Spleen (tissue), 11 donors: ENCODE data around the gene EVPL. TPM values are rescaled to one million over a fixed set of nuclear protein-coding genes. Genes with fewer than 3 reads are reported as not detected.
"Not testable (repeated sequence)": the region's sequence is repeated elsewhere in the genome, so short reads cannot be mapped to it uniquely, and the experiment has no call there.

Source experiments
- DNase-seq: peaks from one replicate; pipeline ENCODE4 v3.0.0-alpha.2; 2020
- H3K27ac ChIP-seq, 8 donors: fragments of 200-600 bp; sonication (generic) in 7 of 8; 1 replicate in 4 of 8; 2 replicates in 4 of 8; pipeline versions ENCODE4 v1.5.0 to v1.8.0; 2016 to 2021; ENCODE audit warnings: inconsistent platforms in 4 of 8, mild to moderate bottlenecking in 4 of 8, moderate library complexity in 1 of 8
- H3K27me3 ChIP-seq, 7 donors: fragments of 200-600 bp; sonication (generic) in 6 of 7; replicated peaks in 1 of 7; 1 replicate in 4 of 7; 2 replicates in 3 of 7; pipeline versions ENCODE4 v1.5.0 to v1.8.0; 2016 to 2021; ENCODE audit warnings: inconsistent platforms in 3 of 7, mild to moderate bottlenecking in 1 of 7
- H3K36me3 ChIP-seq, 6 donors: fragments of 200-600 bp; sonication (generic) in 5 of 6; 1 replicate in 4 of 6; 2 replicates in 2 of 6; pipeline versions ENCODE4 v1.5.0 to v1.8.0; 2016 to 2021; ENCODE audit warnings: inconsistent platforms in 2 of 6
- H3K4me1 ChIP-seq, 6 donors: fragments of 200-600 bp; sonication (generic) in 5 of 6; 1 replicate in 3 of 6; 2 replicates in 3 of 6; pipeline versions ENCODE4 v1.5.0 to v1.8.0; 2016 to 2021; ENCODE audit warnings: inconsistent platforms in 3 of 6
- H3K4me3 ChIP-seq, 8 donors: fragments of 200-600 bp; sonication (generic) in 7 of 8; 1 replicate in 4 of 8; 2 replicates in 4 of 8; pipeline versions ENCODE4 v1.5.0 to v1.8.0; 2016 to 2021; ENCODE audit warnings: inconsistent platforms in 4 of 8, mild to moderate bottlenecking in 4 of 8, moderate library complexity in 2 of 8
- H3K9me3 ChIP-seq, 8 donors: fragments of 200-600 bp; sonication (generic) in 7 of 8; 1 replicate in 4 of 8; 2 replicates in 4 of 8; pipeline versions ENCODE4 v1.5.0 to v1.8.0; 2016 to 2021; ENCODE audit warnings: inconsistent platforms in 4 of 8
- CTCF ChIP-seq, 11 experiments: fragments of 200-600 bp in 7 of 11; fragments of 450-650 bp in 4 of 11; sonication (generic) in 4 of 11; IDR thresholded peaks in 8 of 11; conservative IDR thresholded peaks in 3 of 11; 1 replicate in 7 of 11; 2 replicates in 4 of 11; pipeline versions ENCODE4 v1.4.0 to v1.8.0; 2016 to 2021; ENCODE audit warnings: antibody characterized with exemption in 11 of 11, inconsistent platforms in 4 of 11, mild to moderate bottlenecking in 1 of 11
- POLR2A ChIP-seq, 3 donors: fragments of 450-650 bp; IDR thresholded peaks; one replicate each; pipeline ENCODE4 v1.5.1; 2017; ENCODE audit warnings: antibody characterized with exemption in 3 of 3, mild to moderate bottlenecking in 1 of 3
- POLR2AphosphoS5 ChIP-seq, 3 donors: sonication (generic); formaldehyde crosslinking; IDR thresholded peaks; one replicate each; pipeline ENCODE4 v1.5.1; 2017; ENCODE audit warnings: antibody characterized with exemption in 3 of 3
- WGBS, 5 donors: extraction: QIAGEN DNeasy Blood & Tissue Kit in 3 of 5; methylation state at CpG; one replicate each; pipeline versions ENCODE4 v1.1.5 to v1.1.7; 2013 to 2018; 5-methylcytosine and 5-hydroxymethylcytosine counted together
- intact Hi-C: fragments of 100-400 bp; cut with DNase I; formaldehyde crosslinking; loops from one replicate; pipeline ENCODE4 v1.15.0; 2023; ENCODE audit warnings: low total_unique reads
- polyA plus RNA-seq, 3 donors: library from polyadenylated mRNA; stranded (reverse); fragments of 200-250 nt; gene quantifications; one replicate each; pipeline ENCODE4 v1.2.1, GENCODE V29; 2013
- total RNA-seq, 7 donors: library from RNA; depleted of rRNA in 3 of 7; stranded (reverse); fragments of >200 nt in 3 of 7; fragmentation: NEBNext Ultra II Directional in 4 of 7; extraction: Animal tissue kit (Norgen Biotek cat#: 25700) in 4 of 7; gene quantifications; one replicate each; pipeline versions ENCODE4 v1.1.0 to v1.2.1, GENCODE V29; 2016 to 2021
- donor health status: healthy with polysubstance abuse.
- donor health status: DM: no; HTN: no; CAD: no; lungs with moderate emphysema.
- donor health status: DM: no; HTN: no; CAD: no.
- donor health status: Bipolar disorder and iron deficiency.
- donor health status: healthy.
- donor health status: DM: no; HTN: no; CAD: no.
- donor health status: DM: yes; HTN: yes; CAD: no.

The EVPL gene
- total and polyA plus RNA-seq, 10 donors = 0.04 to 0.56 (median 0.06) TPM; not detected in 3

DNA sequence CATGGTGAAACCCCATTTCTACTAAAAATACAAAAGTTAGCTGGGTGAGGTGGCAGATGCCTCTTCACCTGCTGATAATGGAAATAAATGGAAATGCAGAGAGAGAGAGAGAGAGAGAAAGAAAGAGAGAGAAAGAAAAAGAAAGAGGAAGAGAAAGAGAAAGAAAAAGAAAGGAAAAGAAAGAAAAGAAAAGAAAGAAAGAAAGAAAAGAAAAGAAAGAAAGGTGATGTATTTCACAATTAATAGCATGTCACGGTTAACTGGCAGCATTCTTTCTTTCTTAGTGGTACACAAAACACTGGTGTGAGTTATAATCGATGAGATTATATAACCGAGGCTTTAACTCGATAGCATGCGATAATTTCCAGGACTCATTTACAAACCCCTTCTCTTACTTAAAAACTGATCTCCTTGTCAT lies 51.3 kb downstream of the EVPL start:
- Histone ChIP-seq H3K4me3 (peak overlapping the region in 2 of 8 donors; percentile 4 to 7), H3K4me1 (peaks cover 20 to 87% (median 45%) of the 10 kb centered on the region in 6 donors), H3K27ac (peak overlapping the region in 6 of 8 donors; percentile 4 to 36 (median 28)), H3K36me3 (peaks cover 0 to 54% (median 0%) of the 10 kb centered on the region in 6 donors), H3K9me3 (no peaks in the 10 kb centered on the region), H3K27me3 (no peaks in the 10 kb centered on the region)
- DNase-seq = no peak
- TF ChIP-seq POLR2AphosphoS5 (IDR thresholded peaks at IDR 0.05) (no peak), POLR2A (IDR thresholded peaks at IDR 0.05) (no peak), CTCF (IDR thresholded peaks at IDR 0.05 in 8 of 11, conservative IDR thresholded peaks at IDR 0.05 in 3 of 11) (no peak)
- 72 to 88% (median 78%) methylated on average over 5 of the region's 5 CpGs for WGBS, 5 donors
- intact Hi-C loops = no loop called here

DNA sequence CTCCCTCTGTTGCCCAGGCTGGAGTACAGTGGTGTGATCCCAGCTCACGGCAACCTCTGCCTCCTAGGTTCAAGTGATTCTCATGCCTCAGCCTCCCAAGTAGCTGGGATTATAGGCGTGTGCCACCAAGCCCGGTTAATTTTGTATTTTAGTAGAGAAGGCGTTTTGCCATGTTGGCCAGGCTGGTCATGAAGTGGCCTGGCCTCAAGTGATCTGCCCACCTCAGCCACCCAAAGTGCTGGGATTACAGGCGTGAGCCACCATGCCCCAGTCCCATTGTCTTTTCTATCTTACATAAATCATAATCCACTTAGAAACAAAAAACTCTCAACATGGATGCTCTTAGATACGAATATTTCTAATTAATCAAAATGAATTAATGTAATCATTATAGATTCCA lies 51.9 kb downstream of the EVPL start:
- peaks cover 23 to 87% (median 43%) of the 10 kb centered on the region in 6 donors for H3K4me1 ChIP-seq
- intact Hi-C loops, DNase-seq, H3K4me3 ChIP-seq, H3K27me3 ChIP-seq, H3K9me3 ChIP-seq: not testable (repeated sequence)
- H3K27ac ChIP-seq = peak overlapping the region in 1 of 8 donors; percentile 36
- 93 to 99% (median 95%) methylated on average over 6 of the region's 6 CpGs for WGBS, 5 donors
- peaks cover 0 to 58% (median 0%) of the 10 kb centered on the region in 6 donors for H3K36me3 ChIP-seq

DNA sequence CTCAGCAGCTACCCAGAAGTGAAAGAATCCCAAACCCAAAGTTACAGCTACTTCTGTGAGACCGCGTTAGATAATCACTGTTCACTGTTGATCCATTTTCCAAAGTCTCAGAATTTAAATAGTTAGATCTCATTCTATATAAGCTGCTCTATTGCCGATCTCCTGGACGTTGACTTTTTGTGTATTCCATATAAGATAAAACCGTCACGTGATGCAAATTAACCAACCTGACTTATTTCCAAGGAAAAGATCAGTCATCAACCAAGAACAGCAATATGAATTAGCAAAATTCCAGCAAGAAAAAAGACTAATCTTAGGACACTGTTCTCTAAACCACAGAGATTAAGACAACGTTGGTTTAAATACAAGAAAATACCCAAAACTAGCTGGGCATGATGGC lies 56.5 kb downstream of the EVPL start:
- H3K27me3 ChIP-seq = no peaks in the 10 kb centered on the region
- peaks cover 0 to 78% (median 0%) of the 10 kb centered on the region in 6 donors for H3K36me3 ChIP-seq
- no peak for TF ChIP-seq POLR2A (IDR thresholded peaks at IDR 0.05)
- TF ChIP-seq CTCF (IDR thresholded peaks at IDR 0.05 in 8 of 11, conservative IDR thresholded peaks at IDR 0.05 in 3 of 11) = no peak
- TF ChIP-seq POLR2AphosphoS5 (IDR thresholded peaks at IDR 0.05) = no peak
- 90 to 97% (median 92%) methylated on average over 7 of the region's 7 CpGs for WGBS, 5 donors
- intact Hi-C loops = no loop called here
- H3K4me1 ChIP-seq = peaks cover 5 to 83% (median 25%) of the 10 kb centered on the region in 6 donors
- H3K27ac ChIP-seq = peak overlapping the region in 7 of 8 donors; percentile 52 to 92 (median 78)
- no peak for DNase-seq
- peak overlapping the region in 1 of 8 donors; percentile 58 for H3K4me3 ChIP-seq
- no peaks in the 10 kb centered on the region for H3K9me3 ChIP-seq

GRCh38 chr17:75970011-75970523 lies 57.0 kb downstream of the EVPL start:
- WGBS, 5 donors = 49 to 65% (median 58%) methylated on average over 4 of the region's 4 CpGs
- Histone ChIP-seq H3K9me3 (no peaks in the 10 kb centered on the region), H3K27ac (peak overlapping the region in 7 of 8 donors; percentile 52 to 92 (median 78)), H3K4me3 (peak overlapping the region in 1 of 8 donors; percentile 58), H3K36me3 (peaks cover 0 to 73% (median 0%) of the 10 kb centered on the region in 6 donors), H3K4me1 (peaks cover 0 to 83% (median 22%) of the 10 kb centered on the region in 6 donors), H3K27me3 (no peaks in the 10 kb centered on the region)
- no peak for TF ChIP-seq CTCF (IDR thresholded peaks at IDR 0.05 in 8 of 11, conservative IDR thresholded peaks at IDR 0.05 in 3 of 11)
- TF ChIP-seq POLR2AphosphoS5 (IDR thresholded peaks at IDR 0.05) = peak in 1 of 3 donors; percentile 28
- intact Hi-C loops = no loop called here
- no peak for DNase-seq

- peak; percentile 77 for DNase-seq
- Histone ChIP-seq H3K36me3 (peaks cover 0 to 68% (median 0%) of the 10 kb centered on the region in 6 donors), H3K4me3 (peak overlapping the region in 1 of 8 donors; percentile 58), H3K4me1 (peaks cover 0 to 85% (median 23%) of the 10 kb centered on the region in 6 donors), H3K27ac (peak overlapping the region in 7 of 8 donors; percentile 8 to 92 (median 78))
- H3K9me3 ChIP-seq, intact Hi-C loops, H3K27me3 ChIP-seq: not testable (repeated sequence)
- 75 to 94% (median 90%) methylated on average over 10 of the region's 10 CpGs for WGBS, 5 donors
Observed at GRCh38 chr17:75969044-75969443, 58.1 kb downstream of the EVPL start.
